Stimulated activated CD4-positive, alpha-beta T cell treated with anti-CD3 and anti-CD28 coated beads, TNF-alpha, amount 100 ng/mL, for 1 hour (primary cell): ENCODE measurements around the gene ROPN1L.

ENCODE experiments used
- DNase-seq, 3 donors: peaks; one replicate each; pipeline ENCODE4 v3.0.0-alpha.2; 2020; ENCODE audit warnings: low read depth in 3 of 3, low spot score in 1 of 3

Gene ROPN1L

DNA sequence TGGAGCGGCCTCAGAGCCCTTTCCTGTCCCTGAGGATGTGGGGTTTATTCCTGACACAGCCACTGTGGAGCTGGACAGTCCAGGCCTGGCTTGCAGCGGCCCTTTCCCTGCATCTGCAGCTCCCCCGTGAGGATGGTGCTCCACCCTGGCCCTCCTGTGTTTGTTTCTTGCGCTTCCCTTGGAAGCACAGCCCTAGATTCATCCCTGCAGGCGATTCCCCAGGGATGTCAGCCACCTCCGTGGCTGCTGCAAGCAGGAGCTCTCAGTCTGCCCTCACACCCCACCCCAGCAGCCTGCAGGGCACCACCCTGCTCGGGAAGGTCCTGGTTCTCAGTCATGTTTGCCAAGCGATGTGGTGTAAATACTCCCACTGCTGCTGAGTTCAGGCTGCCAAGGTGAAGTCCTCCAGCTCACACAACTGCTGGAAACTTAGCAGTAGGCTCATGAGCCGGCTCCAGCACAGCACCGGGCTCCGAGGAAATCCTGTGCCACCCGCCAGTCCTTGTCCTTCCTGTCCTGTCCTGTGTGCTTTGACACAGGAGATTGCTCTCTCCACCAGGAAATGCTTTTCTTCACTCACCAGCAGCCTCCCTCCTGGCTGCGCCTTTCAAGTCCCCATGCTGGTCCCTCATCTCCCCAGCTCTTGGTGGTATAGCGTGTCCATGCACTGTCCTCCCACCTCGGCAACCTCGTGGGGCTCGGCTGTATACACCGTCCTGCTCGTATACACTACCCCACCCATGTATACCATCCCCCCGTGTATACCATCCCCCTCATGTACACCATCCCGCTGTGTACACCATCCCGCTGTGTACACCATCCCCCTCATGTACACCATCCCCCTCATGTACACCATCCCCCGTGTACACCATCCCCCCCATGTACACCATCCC is 16.2 kb downstream of the ROPN1L start:
- no peak for DNase-seq

DNA sequence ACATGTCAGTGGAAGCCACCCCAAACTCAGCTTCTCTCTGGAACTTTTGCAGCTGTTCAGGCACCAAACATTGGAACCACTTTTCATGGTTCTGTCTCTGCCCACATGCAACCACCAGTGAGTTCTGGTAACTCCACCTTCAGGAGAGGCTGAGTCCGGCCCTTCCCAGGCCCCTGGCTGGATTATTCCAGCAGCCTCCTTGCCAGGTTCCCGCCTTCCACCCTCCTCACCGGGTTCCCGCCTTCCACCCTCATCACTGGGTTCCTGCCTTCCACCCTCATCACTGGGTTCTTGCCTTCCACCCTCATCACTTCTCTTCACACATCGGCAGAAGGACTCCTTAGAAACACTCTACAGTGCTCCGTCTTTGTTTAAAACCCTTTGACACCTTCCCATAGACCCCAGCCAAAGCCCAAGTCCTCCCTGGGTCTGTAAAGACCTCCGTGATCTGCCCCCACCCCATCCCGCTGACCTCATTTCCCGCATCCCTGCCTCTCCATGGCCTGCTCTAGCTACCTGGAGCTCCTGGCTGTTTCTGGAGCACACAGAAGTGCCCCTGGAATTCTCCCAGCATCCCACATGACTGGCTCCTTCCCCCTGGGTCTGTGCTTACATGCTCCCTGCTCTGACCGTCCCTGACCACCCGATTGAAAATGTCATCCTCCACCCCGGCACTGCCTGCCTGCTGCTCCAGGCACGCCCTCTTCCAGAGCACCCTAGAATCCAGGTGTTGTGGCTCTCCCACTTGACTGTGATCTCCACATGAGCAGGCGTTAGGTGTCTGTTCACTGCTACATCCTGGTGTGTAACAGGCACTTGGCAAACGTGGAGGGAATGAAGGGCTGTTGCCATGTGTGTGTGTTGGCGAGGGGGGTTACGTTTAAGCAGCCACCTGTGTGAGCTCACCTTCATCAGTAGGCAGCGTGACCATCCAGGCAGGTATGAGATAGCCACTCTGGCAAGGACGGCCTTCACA is 17.7 kb downstream of the ROPN1L start:
- DNase-seq, result no peak

DNA sequence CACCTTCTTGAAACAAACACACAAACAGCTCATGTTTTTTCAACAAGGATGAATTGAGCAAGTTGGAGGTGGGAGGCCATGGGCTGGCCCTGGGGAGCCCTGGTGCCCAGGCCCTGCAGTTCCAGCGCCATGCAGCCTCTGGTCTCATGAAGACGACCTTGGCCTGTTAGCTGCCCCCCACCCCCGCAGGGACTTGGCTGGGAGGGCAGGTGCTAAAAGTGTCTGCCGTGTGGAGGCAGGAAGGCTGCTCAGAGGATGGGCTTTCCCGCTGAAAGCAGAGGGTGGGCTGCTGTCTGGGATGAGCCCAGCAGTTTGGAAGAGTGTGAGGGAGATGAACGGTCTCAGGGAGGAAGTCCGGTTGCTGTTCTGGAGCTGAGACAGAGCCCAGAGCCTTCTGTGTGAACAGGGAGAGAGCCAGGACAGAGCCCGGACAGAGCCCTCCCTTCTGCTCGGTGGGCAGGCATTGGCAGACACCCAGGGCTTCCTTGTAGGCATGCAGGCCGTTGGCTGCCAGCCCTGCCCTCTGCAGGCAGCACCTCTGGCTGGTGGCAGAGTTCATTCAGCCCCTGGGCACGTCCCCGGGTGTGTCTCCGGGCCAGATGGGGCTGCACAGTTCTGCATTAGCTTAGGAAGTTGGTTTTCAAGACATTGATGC is 18.7 kb downstream of the ROPN1L start:
- no peak for DNase-seq

GRCh38 chr5:10461041-10461440 is 19.4 kb downstream of the ROPN1L start:
- DNase-seq, result no peak

GRCh38 chr5:10461904-10462555 is 20.4 kb downstream of the ROPN1L start:
- no peak for DNase-seq

GRCh38 chr5:10463566-10463965 is 21.9 kb downstream of the ROPN1L start:
- DNase-seq, result no peak

- no peak for DNase-seq
These were observed 22.5 kb downstream of the ROPN1L start for GRCh38 chr5:10464173-10464572.

- DNase-seq, result no peak
These were observed 24.0 kb downstream of the ROPN1L start for GRCh38 chr5:10465726-10466125.

GRCh38 chr5:10466446-10467073 is 24.9 kb downstream of the ROPN1L start:
- no peak for DNase-seq

GRCh38 chr5:10467281-10468198 is 25.9 kb downstream of the ROPN1L start:
- no peak for DNase-seq

DNA sequence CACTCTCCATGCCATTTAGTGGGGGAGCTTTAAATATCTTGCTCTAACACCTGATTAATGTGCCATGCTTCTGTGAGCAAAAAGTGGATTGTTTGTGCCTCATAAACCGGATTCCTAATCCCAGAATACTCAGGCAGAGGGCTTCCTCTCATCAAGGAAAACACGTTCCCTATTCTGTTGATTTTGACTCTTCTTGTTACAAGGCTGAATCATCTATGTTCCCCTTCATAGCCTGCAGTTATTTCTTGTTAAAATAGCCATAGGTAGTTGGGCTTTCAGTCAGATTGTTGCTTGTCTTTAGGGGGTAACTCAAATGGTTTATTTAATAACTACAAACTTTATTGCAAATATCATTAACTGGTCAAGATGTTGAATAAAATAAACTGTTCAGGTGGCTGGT is 26.6 kb downstream of the ROPN1L start:
- DNase-seq, result no peak

DNA sequence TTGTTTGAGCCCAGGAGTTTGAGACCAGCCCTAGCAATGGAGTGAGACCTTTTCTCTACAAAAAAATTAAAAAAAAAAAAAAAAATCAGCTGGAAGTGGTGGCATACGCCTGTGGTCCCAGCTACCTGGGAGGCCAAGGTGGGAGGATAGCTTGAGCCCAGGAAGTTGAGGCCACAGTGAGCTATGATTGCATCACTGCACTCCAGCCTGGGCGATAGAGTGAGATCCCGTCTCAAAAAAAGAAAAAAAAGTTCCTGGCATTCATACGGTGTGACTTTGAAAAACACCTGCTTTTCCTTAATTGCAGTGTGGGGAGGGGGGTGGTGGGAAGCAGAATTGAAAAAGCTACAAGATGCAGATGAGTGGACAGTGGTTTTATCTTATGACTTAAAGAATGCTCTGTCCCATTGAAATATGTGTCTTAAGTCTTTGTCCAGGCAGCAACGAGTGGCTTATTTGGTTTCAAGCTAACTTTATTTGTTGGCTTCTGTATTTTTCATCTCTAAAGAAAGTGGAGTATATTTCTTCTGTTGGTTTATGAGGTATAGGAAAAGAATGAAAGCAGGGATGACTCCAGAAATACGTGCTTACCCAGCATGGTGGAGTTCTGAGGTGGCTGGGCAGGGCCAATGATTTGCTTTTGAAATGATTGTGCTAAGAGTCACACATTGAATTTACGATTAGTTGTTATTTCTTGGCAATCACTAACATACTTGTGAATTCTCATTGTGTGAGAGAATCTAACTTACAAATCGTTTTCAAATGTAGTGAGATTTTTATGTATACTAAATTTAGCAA is 27.8 kb downstream of the ROPN1L start:
- no peak for DNase-seq

DNA sequence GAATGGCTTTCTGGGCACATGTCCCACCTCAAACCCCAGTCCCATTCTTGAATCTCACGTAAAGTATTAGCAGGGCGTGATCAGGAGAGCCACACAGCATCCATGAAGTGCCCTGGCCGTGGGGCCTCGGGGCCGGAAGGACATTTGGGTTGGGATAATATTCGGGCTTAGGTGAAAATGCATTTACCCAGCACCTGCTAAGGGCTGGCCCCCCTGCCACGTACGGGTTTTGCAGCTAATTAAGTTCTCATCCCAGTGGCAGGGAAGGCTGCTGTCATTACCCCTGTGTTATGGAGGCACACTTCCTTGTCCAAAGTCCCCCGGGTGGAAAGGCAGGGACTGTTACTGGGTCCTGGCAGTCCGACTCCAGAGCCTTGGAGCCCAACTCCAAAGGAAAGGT is 29.0 kb downstream of the ROPN1L start:
- DNase-seq, result no peak

GRCh38 chr5:10471677-10472076 is 30.0 kb downstream of the ROPN1L start:
- DNase-seq, result no peak

DNA sequence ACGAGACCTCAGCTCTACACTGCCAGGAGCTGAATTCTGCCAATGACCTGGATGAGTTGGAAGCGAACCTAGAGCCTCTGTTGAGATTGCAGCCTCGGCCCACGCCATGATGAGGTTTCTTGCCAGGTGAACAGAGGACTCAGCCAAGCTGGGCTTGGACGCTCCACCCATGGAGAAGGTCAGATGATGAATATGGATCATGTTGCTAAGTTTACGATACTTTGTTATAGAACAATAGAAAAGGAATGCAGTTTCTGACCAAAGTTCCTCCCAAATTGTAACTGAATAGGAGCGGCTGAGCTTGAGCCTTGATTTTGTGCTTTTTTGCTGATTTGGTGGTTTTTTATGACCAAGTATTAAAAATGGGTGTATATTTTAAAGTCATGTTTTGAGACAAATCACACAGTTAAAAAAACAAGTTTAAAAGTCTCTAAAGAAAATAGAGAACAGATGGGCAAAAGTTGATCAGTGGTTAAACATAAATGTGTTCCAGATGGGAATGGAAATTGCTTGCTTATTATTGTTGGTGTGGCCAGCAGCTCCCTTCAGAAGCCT is 32.9 kb downstream of the ROPN1L start:
- no peak for DNase-seq

DNA sequence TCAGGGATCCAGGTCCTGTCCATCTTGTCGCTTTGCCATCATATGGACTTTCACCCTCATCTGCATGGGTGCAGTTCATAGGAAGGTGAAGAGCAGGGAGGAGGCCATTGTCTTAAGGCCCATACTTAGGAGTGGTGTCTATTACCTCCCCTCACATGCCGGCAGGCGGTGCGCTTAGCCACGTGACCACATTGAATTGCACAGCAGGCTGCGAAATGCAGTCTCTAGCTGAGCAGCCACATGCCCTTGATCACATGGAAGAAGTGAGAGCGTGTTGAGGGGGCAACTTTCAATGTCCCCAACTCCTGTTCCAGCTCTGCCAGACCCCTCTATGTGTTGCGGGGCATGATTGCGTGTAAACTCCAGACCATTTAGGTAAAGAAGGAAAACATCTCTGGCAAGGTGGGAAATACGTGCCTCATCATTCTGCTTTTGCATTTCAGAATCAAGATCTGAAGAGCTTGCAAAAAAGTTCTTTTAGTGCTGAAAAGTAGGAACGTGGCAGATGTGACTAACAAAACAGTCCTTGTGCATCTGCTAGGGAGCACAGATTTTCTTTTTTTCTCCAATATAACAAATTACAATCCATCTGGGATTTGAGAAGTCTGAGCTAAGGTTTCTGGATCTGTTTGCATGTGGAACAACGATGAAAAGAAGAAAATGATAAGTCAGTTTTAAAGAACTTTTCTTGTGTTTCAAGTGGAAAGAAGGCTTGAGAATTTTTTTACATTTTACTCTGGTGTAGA is 34.4 kb downstream of the ROPN1L start:
- DNase-seq, result no peak

- DNase-seq, result no peak
These were observed 35.2 kb downstream of the ROPN1L start for GRCh38 chr5:10476878-10477277.

- no peak for DNase-seq
These were observed 36.3 kb downstream of the ROPN1L start for GRCh38 chr5:10477943-10478342.
